Measurements from ENCODE around the gene DHDDS. TPM values are rescaled to one million over a fixed set of nuclear protein-coding genes. Genes with fewer than 3 reads are reported as not detected.

DHDDS gene
- total and polyA plus RNA-seq, 4 donors, result 22.6 to 57.4 (median 32.8) TPM

DNA sequence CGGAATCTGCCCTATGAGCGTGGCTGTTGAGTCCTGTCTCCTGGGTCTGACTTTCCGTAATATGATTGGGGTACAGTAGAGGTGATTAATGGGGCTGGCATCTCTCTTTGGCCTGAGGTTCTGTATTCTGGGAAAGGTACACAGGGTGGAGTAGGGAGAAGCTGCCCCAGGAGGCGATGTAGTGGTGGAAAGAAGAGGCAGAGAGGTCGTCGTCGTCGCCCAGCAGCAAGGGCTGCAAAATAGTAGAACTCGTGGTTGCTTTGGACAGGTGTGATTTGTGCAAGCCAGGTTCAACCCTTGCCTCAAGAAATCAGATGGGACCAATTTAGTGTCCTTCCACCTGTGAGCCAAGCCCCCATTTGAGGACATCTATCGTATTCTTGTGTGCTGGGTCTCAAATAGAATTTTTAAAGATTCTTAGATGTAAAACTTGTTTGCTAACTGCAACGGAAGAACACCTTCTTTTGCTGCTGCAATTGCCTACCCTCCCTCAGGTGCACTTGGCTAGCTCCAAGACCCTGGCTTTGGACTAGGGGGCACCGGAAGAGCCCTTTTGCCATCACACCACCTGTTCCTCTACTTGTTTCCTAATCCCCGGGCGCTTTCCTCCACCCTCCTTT, 38.9 kb downstream of the DHDDS start:
- H3K36me3 ChIP-seq (ENCODE audit: control insufficient read depth in 4 of 4, insufficient read depth in 4 of 4, low read length in 4 of 4), result peaks cover 22 to 46% (median 31%) of the 10 kb centered on the region in 4 donors
- no peak for ATAC-seq (ENCODE audit: insufficient read depth, low FRiP score)
- H3K4me3 ChIP-seq, result no peak overlapping the region
- 23 to 43% methylated on average over 14 of the region's 14 CpGs for WGBS, 2 donors
- H3K9me3 ChIP-seq (ENCODE audit: control insufficient read depth in 4 of 4, insufficient read depth in 3 of 4, low read length in 3 of 4), result no peaks in the 10 kb centered on the region
- DNase-seq, result no peak
- H3K9ac ChIP-seq (ENCODE audit: insufficient read depth in 1 of 2, low read length in 2 of 2), result no peak overlapping the region
- peak overlapping the region in 1 of 2 donors; percentile 48 for H3K27ac ChIP-seq (ENCODE audit: low read depth in 1 of 2, low read length in 1 of 2)
- peaks cover 0 to 28% (median 9%) of the 10 kb centered on the region in 5 donors for H3K4me1 ChIP-seq (ENCODE audit: control insufficient read depth in 5 of 5, insufficient read depth in 5 of 5, low read length in 5 of 5)
- no peaks in the 10 kb centered on the region for H3K27me3 ChIP-seq (ENCODE audit: control insufficient read depth in 3 of 3, insufficient read depth in 3 of 3, low read length in 2 of 3)
- TF ChIP-seq, protein P1, sequence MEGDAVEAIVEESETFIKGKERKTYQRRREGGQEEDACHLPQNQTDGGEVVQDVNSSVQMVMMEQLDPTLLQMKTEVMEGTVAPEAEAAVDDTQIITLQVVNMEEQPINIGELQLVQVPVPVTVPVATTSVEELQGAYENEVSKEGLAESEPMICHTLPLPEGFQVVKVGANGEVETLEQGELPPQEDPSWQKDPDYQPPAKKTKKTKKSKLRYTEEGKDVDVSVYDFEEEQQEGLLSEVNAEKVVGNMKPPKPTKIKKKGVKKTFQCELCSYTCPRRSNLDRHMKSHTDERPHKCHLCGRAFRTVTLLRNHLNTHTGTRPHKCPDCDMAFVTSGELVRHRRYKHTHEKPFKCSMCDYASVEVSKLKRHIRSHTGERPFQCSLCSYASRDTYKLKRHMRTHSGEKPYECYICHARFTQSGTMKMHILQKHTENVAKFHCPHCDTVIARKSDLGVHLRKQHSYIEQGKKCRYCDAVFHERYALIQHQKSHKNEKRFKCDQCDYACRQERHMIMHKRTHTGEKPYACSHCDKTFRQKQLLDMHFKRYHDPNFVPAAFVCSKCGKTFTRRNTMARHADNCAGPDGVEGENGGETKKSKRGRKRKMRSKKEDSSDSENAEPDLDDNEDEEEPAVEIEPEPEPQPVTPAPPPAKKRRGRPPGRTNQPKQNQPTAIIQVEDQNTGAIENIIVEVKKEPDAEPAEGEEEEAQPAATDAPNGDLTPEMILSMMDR (IDR thresholded peaks at IDR 0.05; ENCODE audit: control extremely low read depth, extremely low read depth), result no peak

DNA sequence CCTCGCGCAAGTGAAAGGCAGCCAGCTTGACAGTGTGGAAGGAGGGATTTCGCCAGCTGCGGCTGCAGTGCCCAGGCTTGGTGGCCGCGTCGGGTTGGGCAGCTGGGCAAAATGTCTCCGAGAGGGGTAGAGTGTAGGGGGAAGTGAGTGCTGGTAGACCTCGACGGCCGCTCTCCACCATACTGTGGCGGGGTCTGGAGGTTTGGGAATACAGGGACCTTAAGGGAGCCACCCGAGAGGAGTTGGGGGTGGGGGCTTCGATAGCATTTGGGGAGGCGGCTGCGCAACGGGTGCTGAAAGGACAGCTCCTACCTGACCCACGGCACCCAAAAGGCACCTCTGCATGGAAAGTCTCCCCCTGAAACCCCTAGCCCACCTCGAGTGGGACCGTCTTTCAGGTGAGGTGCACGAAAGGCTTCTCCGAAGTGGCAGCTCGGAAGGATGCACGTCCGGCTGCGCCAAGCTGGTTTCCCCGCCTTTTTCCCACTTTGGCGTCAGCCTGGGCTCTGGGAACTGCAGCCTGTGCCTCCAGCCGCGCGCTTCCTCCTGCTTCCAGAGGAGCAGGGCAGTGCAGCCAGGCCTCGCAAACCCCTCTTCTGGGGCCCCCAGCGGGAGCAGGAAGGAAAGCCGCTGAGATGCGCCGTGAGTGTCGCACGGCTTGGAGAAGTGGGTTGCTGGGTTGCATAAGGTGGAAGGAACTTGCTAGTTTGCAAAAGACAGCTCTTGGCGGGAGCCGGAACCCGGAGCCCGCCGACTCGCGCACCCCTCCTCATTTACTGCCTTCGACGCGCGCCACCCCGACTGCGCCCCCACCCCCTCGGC, 39.6 kb downstream of the DHDDS start:
- DNase-seq (peak in 1 of 3 donors; percentile 88), ATAC-seq (ENCODE audit: insufficient read depth, low FRiP score) (peak; percentile 22)
- WGBS, 2 donors, result 0 to 1% methylated on average over 52 of the region's 52 CpGs
- Histone ChIP-seq H3K9me3 (ENCODE audit: control insufficient read depth in 4 of 4, insufficient read depth in 3 of 4, low read length in 3 of 4) (no peaks in the 10 kb centered on the region), H3K4me3 (peak overlapping the region; percentile 44), H3K27me3 (ENCODE audit: control insufficient read depth in 3 of 3, insufficient read depth in 3 of 3, low read length in 2 of 3) (no peaks in the 10 kb centered on the region), H3K27ac (ENCODE audit: low read depth in 1 of 2, low read length in 1 of 2) (peak overlapping the region in 1 of 2 donors; percentile 71), H3K4me1 (ENCODE audit: control insufficient read depth in 5 of 5, insufficient read depth in 5 of 5, low read length in 5 of 5) (peaks cover 0 to 28% (median 9%) of the 10 kb centered on the region in 5 donors), H3K9ac (ENCODE audit: insufficient read depth in 1 of 2, low read length in 2 of 2) (no peak overlapping the region), H3K36me3 (ENCODE audit: control insufficient read depth in 4 of 4, insufficient read depth in 4 of 4, low read length in 4 of 4) (peaks cover 15 to 45% (median 26%) of the 10 kb centered on the region in 4 donors)
- TF ChIP-seq, protein P1 (IDR thresholded peaks at IDR 0.05; ENCODE audit: control extremely low read depth, extremely low read depth), result no peak

DNA sequence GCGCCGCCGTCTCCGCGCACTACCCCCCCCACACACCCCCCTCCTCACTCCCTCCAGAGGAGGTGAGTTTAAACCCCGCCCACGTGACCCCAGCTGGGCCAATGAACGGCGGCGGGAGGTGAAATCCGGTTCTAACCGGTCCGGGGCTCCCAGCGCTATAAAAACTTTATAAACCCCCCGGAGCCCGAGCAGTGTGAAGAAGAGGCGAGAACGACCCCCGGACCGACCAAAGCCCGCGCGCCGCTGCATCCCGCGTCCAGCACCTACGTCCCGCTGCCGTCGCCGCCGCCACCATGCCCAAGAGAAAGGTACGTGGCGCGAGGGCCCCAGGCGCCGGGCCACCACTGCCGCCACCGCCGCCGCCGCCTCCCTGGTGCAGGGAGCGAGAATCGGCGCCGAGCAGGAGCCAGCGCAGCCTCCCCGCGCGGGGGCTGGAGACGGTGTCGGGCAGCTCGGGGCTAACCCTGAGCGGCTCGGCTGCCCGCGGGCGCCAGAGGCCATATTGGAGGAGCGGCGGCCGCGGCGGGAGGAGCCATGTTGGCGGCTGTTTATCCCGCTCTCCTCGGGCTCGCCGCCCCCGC, 40.3 kb downstream of the DHDDS start, which contains the start of gene HMGN2:
HMGN2 (plus strand) TSS at position 121 of the 581 bp plus-strand sequence; CDS start at position 294, 173 bp downstream.
- H3K9me3 ChIP-seq (ENCODE audit: control insufficient read depth in 4 of 4, insufficient read depth in 3 of 4, low read length in 3 of 4), result no peaks in the 10 kb centered on the region
- peaks cover 16 to 38% (median 21%) of the 10 kb centered on the region in 4 donors for H3K36me3 ChIP-seq (ENCODE audit: control insufficient read depth in 4 of 4, insufficient read depth in 4 of 4, low read length in 4 of 4)
- no peaks in the 10 kb centered on the region for H3K27me3 ChIP-seq (ENCODE audit: control insufficient read depth in 3 of 3, insufficient read depth in 3 of 3, low read length in 2 of 3)
- H3K4me3 ChIP-seq, result peak within 1 kb of the TSS; percentile 96
- peak within 1 kb of the TSS; percentile 65 to 82 for H3K9ac ChIP-seq (ENCODE audit: insufficient read depth in 1 of 2, low read length in 2 of 2)
- peaks cover 0 to 28% (median 9%) of the 10 kb centered on the region in 5 donors for H3K4me1 ChIP-seq (ENCODE audit: control insufficient read depth in 5 of 5, insufficient read depth in 5 of 5, low read length in 5 of 5)
- TF ChIP-seq, protein P1 (IDR thresholded peaks at IDR 0.05; ENCODE audit: control extremely low read depth, extremely low read depth), result no peak
- 0 to 1% methylated on average over 52 to 69 of the region's 69 CpGs for WGBS, 2 donors
- DNase-seq (peak; percentile 95 to 97 (median 97)), ATAC-seq (ENCODE audit: insufficient read depth, low FRiP score) (peak; percentile 76)
- peak within 1 kb of the TSS; percentile 95 to 100 for H3K27ac ChIP-seq (ENCODE audit: low read depth in 1 of 2, low read length in 1 of 2)
